ENCODE results near the gene ZRANB1. TPM values are rescaled to one million over a fixed set of nuclear protein-coding genes. Genes with fewer than 3 reads are reported as not detected.

The ZRANB1 gene
- total and polyA plus RNA-seq, 2 donors (not counting 1 experiment from before 2014, with no cell fraction given): 26.5 to 39.3 TPM

- no peak overlapping the region for H3K4me2 ChIP-seq (ENCODE audit: extremely low read depth, insufficient read depth, low read length)
- H3K9ac ChIP-seq (ENCODE audit: insufficient read depth, low read length): no peak overlapping the region
- no peak for TF ChIP-seq EZH2 (IDR thresholded peaks at IDR 0.05; ENCODE audit: low read length, missing control alignments)
- no peak for TF ChIP-seq CTCF (conservative IDR thresholded peaks at IDR 0.05 in 1 of 2, IDR thresholded peaks at IDR 0.05 in 1 of 2; ENCODE audit: low read depth in 1 of 2, low read length in 2 of 2)
- no peak overlapping the region for H3K27ac ChIP-seq (ENCODE audit: insufficient read depth, low read length)
- peaks cover 4% of the 10 kb centered on the region for H3K36me3 ChIP-seq (ENCODE audit: control insufficient read depth, insufficient read depth, low read length)
- no peak overlapping the region for H2AFZ ChIP-seq (ENCODE audit: low read length)
- peaks cover 50% of the 10 kb centered on the region for H3K79me2 ChIP-seq (ENCODE audit: control insufficient read depth, insufficient read depth, low read length)
- no peaks in the 10 kb centered on the region for H3K9me3 ChIP-seq (ENCODE audit: control insufficient read depth, insufficient read depth, low read depth, low read length)
- H4K20me1 ChIP-seq (ENCODE audit: control insufficient read depth, extremely low read depth, insufficient read depth, low read length): no peaks in the 10 kb centered on the region
- no peaks in the 10 kb centered on the region for H3K27me3 ChIP-seq (ENCODE audit: control insufficient read depth, insufficient read depth, low read length)
- DNase-seq (ENCODE audit: low read depth in 2 of 2): no peak
- peaks cover 33% of the 10 kb centered on the region for H3K4me1 ChIP-seq (ENCODE audit: control insufficient read depth, extremely low read depth, insufficient read depth, low read length)
- H3K4me3 ChIP-seq (replicated peaks in 1 of 4; ENCODE audit: control extremely low read depth in 1 of 4, insufficient read depth in 1 of 4, low read depth in 3 of 4, low read length in 4 of 4): no peak overlapping the region
Measured at GRCh38 chr10:125014086-125014830, 72.3 kb downstream of the ZRANB1 start.

- H3K4me3 ChIP-seq (replicated peaks in 1 of 4; ENCODE audit: control extremely low read depth in 1 of 4, insufficient read depth in 1 of 4, low read depth in 3 of 4, low read length in 4 of 4): no peak overlapping the region
- peaks cover 4% of the 10 kb centered on the region for H3K36me3 ChIP-seq (ENCODE audit: control insufficient read depth, insufficient read depth, low read length)
- H3K9me3 ChIP-seq (ENCODE audit: control insufficient read depth, insufficient read depth, low read depth, low read length): no peaks in the 10 kb centered on the region
- H3K27ac ChIP-seq (ENCODE audit: insufficient read depth, low read length): no peak overlapping the region
- H3K79me2 ChIP-seq (ENCODE audit: control insufficient read depth, insufficient read depth, low read length): peaks cover 51% of the 10 kb centered on the region
- peaks cover 33% of the 10 kb centered on the region for H3K4me1 ChIP-seq (ENCODE audit: control insufficient read depth, extremely low read depth, insufficient read depth, low read length)
- H2AFZ ChIP-seq (ENCODE audit: low read length): no peak overlapping the region
- no peaks in the 10 kb centered on the region for H3K27me3 ChIP-seq (ENCODE audit: control insufficient read depth, insufficient read depth, low read length)
- H3K9ac ChIP-seq (ENCODE audit: insufficient read depth, low read length): no peak overlapping the region
- no peak for DNase-seq (ENCODE audit: low read depth in 2 of 2)
- TF ChIP-seq CTCF (conservative IDR thresholded peaks at IDR 0.05 in 1 of 2, IDR thresholded peaks at IDR 0.05 in 1 of 2; ENCODE audit: low read depth in 1 of 2, low read length in 2 of 2): no peak
- no peak for TF ChIP-seq EZH2 (IDR thresholded peaks at IDR 0.05; ENCODE audit: low read length, missing control alignments)
- H3K4me2 ChIP-seq (ENCODE audit: extremely low read depth, insufficient read depth, low read length): no peak overlapping the region
- no peaks in the 10 kb centered on the region for H4K20me1 ChIP-seq (ENCODE audit: control insufficient read depth, extremely low read depth, insufficient read depth, low read length)
Measured at GRCh38 chr10:125014836-125015355, 73.0 kb downstream of the ZRANB1 start.

- Histone ChIP-seq H3K27ac (ENCODE audit: insufficient read depth, low read length) (peak overlapping the region; percentile 60), H3K79me2 (ENCODE audit: control insufficient read depth, insufficient read depth, low read length) (peaks cover 53% of the 10 kb centered on the region), H3K36me3 (ENCODE audit: control insufficient read depth, insufficient read depth, low read length) (peaks cover 4% of the 10 kb centered on the region), H4K20me1 (ENCODE audit: control insufficient read depth, extremely low read depth, insufficient read depth, low read length) (no peaks in the 10 kb centered on the region), H3K27me3 (ENCODE audit: control insufficient read depth, insufficient read depth, low read length) (no peaks in the 10 kb centered on the region), H3K4me3 (replicated peaks in 1 of 4; ENCODE audit: control extremely low read depth in 1 of 4, insufficient read depth in 1 of 4, low read depth in 3 of 4, low read length in 4 of 4) (no peak overlapping the region), H2AFZ (ENCODE audit: low read length) (no peak overlapping the region), H3K4me1 (ENCODE audit: control insufficient read depth, extremely low read depth, insufficient read depth, low read length) (peaks cover 33% of the 10 kb centered on the region), H3K9ac (ENCODE audit: insufficient read depth, low read length) (peak overlapping the region; percentile 35), H3K4me2 (ENCODE audit: extremely low read depth, insufficient read depth, low read length) (peak overlapping the region; percentile 77), H3K9me3 (ENCODE audit: control insufficient read depth, insufficient read depth, low read depth, low read length) (no peaks in the 10 kb centered on the region)
- peak in 1 of 2 donors; percentile 37 for DNase-seq (ENCODE audit: low read depth in 2 of 2)
- TF ChIP-seq CTCF (conservative IDR thresholded peaks at IDR 0.05 in 1 of 2, IDR thresholded peaks at IDR 0.05 in 1 of 2; ENCODE audit: low read depth in 1 of 2, low read length in 2 of 2): no peak
- TF ChIP-seq EZH2 (IDR thresholded peaks at IDR 0.05; ENCODE audit: low read length, missing control alignments): no peak
Measured at GRCh38 chr10:125015356-125015944, 73.5 kb downstream of the ZRANB1 start.

Measured in fibroblast of lung (primary cell).